ENCODE data around the gene AURKA.

Gene AURKA

GRCh38 chr20:56352345-56353055, 39.5 kb downstream of the AURKA start:
- H3K4me1 ChIP-seq (ENCODE audit: insufficient read depth, low read length, severe bottlenecking): no peaks in the 10 kb centered on the region
- H3K4me2 ChIP-seq (ENCODE audit: low read length): no peak overlapping the region
- no peak overlapping the region for H2AFZ ChIP-seq (ENCODE audit: low read length)
- TF ChIP-seq CTCF (IDR thresholded peaks at IDR 0.05; ENCODE audit: low read length): no peak
- TF ChIP-seq EZH2 (IDR thresholded peaks at IDR 0.05; ENCODE audit: borderline replicate concordance, low read length): no peak
- no peaks in the 10 kb centered on the region for H3K36me3 ChIP-seq (ENCODE audit: insufficient read depth, low read length)
- no peaks in the 10 kb centered on the region for H3K79me2 ChIP-seq (ENCODE audit: insufficient read depth, low read length)
- no peaks in the 10 kb centered on the region for H3K27me3 ChIP-seq (ENCODE audit: insufficient read depth, low read length)
- H3K9me2 ChIP-seq (ENCODE audit: low read depth, low read length): no peaks in the 10 kb centered on the region
- no peak overlapping the region for H3K27ac ChIP-seq (ENCODE audit: low read depth, low read length, poor library complexity, severe bottlenecking)
- no peaks in the 10 kb centered on the region for H3F3A ChIP-seq (ENCODE audit: insufficient read depth, low read length)
- H3K4me3 ChIP-seq (ENCODE audit: low read depth, low read length, poor library complexity, severe bottlenecking): no peak overlapping the region
- no peaks in the 10 kb centered on the region for H3K9me3 ChIP-seq (ENCODE audit: low read length)
- no peaks in the 10 kb centered on the region for H4K20me1 ChIP-seq (ENCODE audit: insufficient read depth, low read length)
- no peak overlapping the region for H3K9ac ChIP-seq (ENCODE audit: low read length)

GRCh38 chr20:56350842-56351241, 41.2 kb downstream of the AURKA start:
- Histone ChIP-seq H3K9me2 (ENCODE audit: low read depth, low read length) (no peaks in the 10 kb centered on the region), H3K9me3 (ENCODE audit: low read length) (no peaks in the 10 kb centered on the region), H3K4me2 (ENCODE audit: low read length) (no peak overlapping the region)

GRCh38 chr20:56348746-56349145, 43.3 kb downstream of the AURKA start:
- Histone ChIP-seq H3F3A (ENCODE audit: insufficient read depth, low read length) (no peaks in the 10 kb centered on the region), H3K79me2 (ENCODE audit: insufficient read depth, low read length) (no peaks in the 10 kb centered on the region), H2AFZ (ENCODE audit: low read length) (no peak overlapping the region), H3K9me3 (ENCODE audit: low read length) (no peaks in the 10 kb centered on the region), H3K9me2 (ENCODE audit: low read depth, low read length) (no peaks in the 10 kb centered on the region), H3K4me3 (ENCODE audit: low read depth, low read length, poor library complexity, severe bottlenecking) (no peak overlapping the region), H3K27me3 (ENCODE audit: insufficient read depth, low read length) (no peaks in the 10 kb centered on the region), H4K20me1 (ENCODE audit: insufficient read depth, low read length) (no peaks in the 10 kb centered on the region), H3K36me3 (ENCODE audit: insufficient read depth, low read length) (no peaks in the 10 kb centered on the region), H3K9ac (ENCODE audit: low read length) (no peak overlapping the region), H3K4me1 (ENCODE audit: insufficient read depth, low read length, severe bottlenecking) (no peaks in the 10 kb centered on the region), H3K27ac (ENCODE audit: low read depth, low read length, poor library complexity, severe bottlenecking) (no peak overlapping the region), H3K4me2 (ENCODE audit: low read length) (no peak overlapping the region)
- TF ChIP-seq CTCF (IDR thresholded peaks at IDR 0.05; ENCODE audit: low read length): no peak

More at GRCh38 chr20:56350842-56351241, 41.2 kb downstream of the AURKA start:
- Histone ChIP-seq H3K27ac (ENCODE audit: low read depth, low read length, poor library complexity, severe bottlenecking) (no peak overlapping the region), H3F3A (ENCODE audit: insufficient read depth, low read length) (no peaks in the 10 kb centered on the region), H2AFZ (ENCODE audit: low read length) (no peak overlapping the region), H3K79me2 (ENCODE audit: insufficient read depth, low read length) (no peaks in the 10 kb centered on the region), H3K36me3 (ENCODE audit: insufficient read depth, low read length) (no peaks in the 10 kb centered on the region), H4K20me1 (ENCODE audit: insufficient read depth, low read length) (no peaks in the 10 kb centered on the region), H3K9ac (ENCODE audit: low read length) (no peak overlapping the region), H3K4me3 (ENCODE audit: low read depth, low read length, poor library complexity, severe bottlenecking) (no peak overlapping the region), H3K27me3 (ENCODE audit: insufficient read depth, low read length) (no peaks in the 10 kb centered on the region), H3K4me1 (ENCODE audit: insufficient read depth, low read length, severe bottlenecking) (no peaks in the 10 kb centered on the region)
- TF ChIP-seq CTCF (IDR thresholded peaks at IDR 0.05; ENCODE audit: low read length) (no peak), EZH2 (IDR thresholded peaks at IDR 0.05; ENCODE audit: borderline replicate concordance, low read length) (no peak)

Measured in OCI-LY1 (cell line).